Coronary artery (tissue), 2 donors: ENCODE results near the gene HMSD.

Source experiments
- DNase-seq: peaks from one replicate; pipeline ENCODE4 v3.0.0-alpha.2; 2017; ENCODE audit warnings: low spot score
- H3K27ac ChIP-seq, 2 donors: fragments of 200-600 bp; sonication (generic); one replicate each; pipeline ENCODE4 v1.5.1; 2016 to 2019
- H3K4me3 ChIP-seq: fragments of 200-600 bp; sonication (generic); 2 replicates; pipeline ENCODE4 v1.5.1; 2016; ENCODE audit warnings: mild to moderate bottlenecking, moderate library complexity
- CTCF ChIP-seq: fragments of 200-600 bp; sonication (generic); IDR thresholded peaks from one replicate; pipeline ENCODE4 v1.5.1; 2019; ENCODE audit warnings: antibody characterized with exemption

The HMSD gene

GRCh38 chr18:63975628-63976027 is 26.5 kb downstream of the HMSD start:
- no peak for TF ChIP-seq CTCF
- Histone ChIP-seq H3K4me3 (no peak overlapping the region), H3K27ac (no peak overlapping the region)
- no peak for DNase-seq

- no peak for TF ChIP-seq CTCF
- Histone ChIP-seq H3K4me3 (no peak overlapping the region), H3K27ac (no peak overlapping the region)
- DNase-seq: no peak
Observed at GRCh38 chr18:63977040-63977439, 27.9 kb downstream of the HMSD start.

- Histone ChIP-seq H3K4me3 (peak overlapping the region; percentile 58), H3K27ac (peak overlapping the region; percentile 12 to 67)
- peak; percentile 51 for TF ChIP-seq CTCF
- no peak for DNase-seq
Observed at GRCh38 chr18:63979409-63979920, 30.4 kb downstream of the HMSD start.

- Histone ChIP-seq H3K4me3 (peak overlapping the region; percentile 58), H3K27ac (peak overlapping the region; percentile 12 to 67)
- DNase-seq: no peak
- TF ChIP-seq CTCF: no peak
Observed at GRCh38 chr18:63980027-63980426, 30.9 kb downstream of the HMSD start.

- no peak for DNase-seq
- TF ChIP-seq CTCF: no peak
- Histone ChIP-seq H3K4me3 (no peak overlapping the region), H3K27ac (no peak overlapping the region)
Observed at GRCh38 chr18:63980896-63981460, 31.9 kb downstream of the HMSD start.

- no peak overlapping the region for H3K27ac ChIP-seq
- H3K4me3 ChIP-seq: no peak overlapping the region
- no peak for DNase-seq
- TF ChIP-seq CTCF: no peak
Observed at GRCh38 chr18:63981719-63982118, 32.6 kb downstream of the HMSD start.

GRCh38 chr18:63982361-63982760 is 33.3 kb downstream of the HMSD start:
- no peak for TF ChIP-seq CTCF
- DNase-seq: no peak
- Histone ChIP-seq H3K27ac (no peak overlapping the region), H3K4me3 (no peak overlapping the region)
